ENCODE data around the gene PSMD11.
A peak's percentile ranks its signal among the peaks of the same experiment; 100 is the strongest.

The PSMD11 gene

GRCh38 chr17:32479074-32479617 lies 34.8 kb downstream of the PSMD11 start:
- H3K36me3 Mint-ChIP-seq, result peaks cover 35 to 55% of the 10 kb centered on the region in 2 donors
- H3K4me3 Mint-ChIP-seq, result no peak overlapping the region
- ATAC-seq (replicated peaks) (no peak), DNase-seq (no peak)
- H3K27me3 Mint-ChIP-seq, result no peaks in the 10 kb centered on the region
- peaks cover 1 to 14% of the 10 kb centered on the region in 2 donors for H3K4me1 Mint-ChIP-seq
- H3K27ac Mint-ChIP-seq, result peak overlapping the region; percentile 10
- no peaks in the 10 kb centered on the region for H3K9me3 Mint-ChIP-seq

GRCh38 chr17:32481193-32481592 lies 36.9 kb downstream of the PSMD11 start:
- DNase-seq, result no peak
- Mint-ChIP-seq H3K36me3 (peaks cover 22 to 41% of the 10 kb centered on the region in 2 donors), H3K27me3 (no peaks in the 10 kb centered on the region), H3K4me1 (peaks cover 6 to 17% of the 10 kb centered on the region in 2 donors), H3K9me3 (no peaks in the 10 kb centered on the region), H3K27ac (no peak overlapping the region), H3K4me3 (no peak overlapping the region)
- ATAC-seq (replicated peaks), result no peak

GRCh38 chr17:32482568-32483320 lies 38.4 kb downstream of the PSMD11 start:
- Mint-ChIP-seq H3K36me3 (peaks cover 15 to 32% of the 10 kb centered on the region in 2 donors), H3K27ac (no peak overlapping the region), H3K27me3 (no peaks in the 10 kb centered on the region), H3K4me3 (no peak overlapping the region), H3K4me1 (peaks cover 9 to 21% of the 10 kb centered on the region in 2 donors), H3K9me3 (no peaks in the 10 kb centered on the region)
- no peak for DNase-seq
- ATAC-seq (replicated peaks), result no peak

- no peak overlapping the region for H3K4me3 Mint-ChIP-seq
- H3K27me3 Mint-ChIP-seq, result no peaks in the 10 kb centered on the region
- peaks cover 15 to 29% of the 10 kb centered on the region in 2 donors for H3K4me1 Mint-ChIP-seq
- H3K36me3 Mint-ChIP-seq, result peaks cover 19 to 34% of the 10 kb centered on the region in 2 donors
- H3K27ac Mint-ChIP-seq, result no peak overlapping the region
- ATAC-seq (replicated peaks) (peak; percentile 46 to 51), DNase-seq (no peak)
- H3K9me3 Mint-ChIP-seq, result no peaks in the 10 kb centered on the region
Measured at GRCh38 chr17:32483451-32484019, 39.2 kb downstream of the PSMD11 start.

GRCh38 chr17:32484041-32484461 lies 39.7 kb downstream of the PSMD11 start:
- peaks cover 16 to 34% of the 10 kb centered on the region in 2 donors for H3K4me1 Mint-ChIP-seq
- H3K27me3 Mint-ChIP-seq, result no peaks in the 10 kb centered on the region
- peaks cover 25 to 36% of the 10 kb centered on the region in 2 donors for H3K36me3 Mint-ChIP-seq
- DNase-seq (no peak), ATAC-seq (replicated peaks) (no peak)
- no peak overlapping the region for H3K27ac Mint-ChIP-seq
- H3K9me3 Mint-ChIP-seq, result no peaks in the 10 kb centered on the region
- peak overlapping the region in 1 of 2 donors; percentile 8 for H3K4me3 Mint-ChIP-seq

GRCh38 chr17:32484628-32485027 lies 40.3 kb downstream of the PSMD11 start:
- Mint-ChIP-seq H3K4me1 (peaks cover 22 to 40% of the 10 kb centered on the region in 2 donors), H3K27me3 (no peaks in the 10 kb centered on the region), H3K9me3 (no peaks in the 10 kb centered on the region), H3K27ac (peak overlapping the region; percentile 56), H3K4me3 (no peak overlapping the region), H3K36me3 (peaks cover 23 to 35% of the 10 kb centered on the region in 2 donors)
- DNase-seq (no peak), ATAC-seq (replicated peaks) (no peak)

- no peaks in the 10 kb centered on the region for H3K9me3 Mint-ChIP-seq
- H3K36me3 Mint-ChIP-seq, result peaks cover 22 to 37% of the 10 kb centered on the region in 2 donors
- H3K4me1 Mint-ChIP-seq, result peaks cover 25 to 48% of the 10 kb centered on the region in 2 donors
- H3K4me3 Mint-ChIP-seq, result peak overlapping the region; percentile 75 to 78
- no peaks in the 10 kb centered on the region for H3K27me3 Mint-ChIP-seq
- DNase-seq, result no peak
- ATAC-seq (replicated peaks), result no peak
- H3K27ac Mint-ChIP-seq, result peak overlapping the region; percentile 65
Measured at GRCh38 chr17:32485261-32486110, 41.2 kb downstream of the PSMD11 start.

- H3K4me3 Mint-ChIP-seq, result peak overlapping the region; percentile 75 to 78
- no peaks in the 10 kb centered on the region for H3K9me3 Mint-ChIP-seq
- peaks cover 22 to 37% of the 10 kb centered on the region in 2 donors for H3K36me3 Mint-ChIP-seq
- H3K27me3 Mint-ChIP-seq, result no peaks in the 10 kb centered on the region
- DNase-seq (peak; percentile 43), ATAC-seq (replicated peaks) (peak; percentile 73 to 82)
- peak overlapping the region; percentile 65 for H3K27ac Mint-ChIP-seq
- peaks cover 28 to 54% of the 10 kb centered on the region in 2 donors for H3K4me1 Mint-ChIP-seq
Measured at GRCh38 chr17:32486111-32486700, 41.9 kb downstream of the PSMD11 start.

- peaks cover 20 to 36% of the 10 kb centered on the region in 2 donors for H3K36me3 Mint-ChIP-seq
- H3K27ac Mint-ChIP-seq, result peak within 1 kb of the TSS; percentile 93
- ATAC-seq (replicated peaks) (peak; percentile 69 to 73), DNase-seq (peak; percentile 47)
- peak within 1 kb of the TSS; percentile 87 to 88 for H3K4me3 Mint-ChIP-seq
- H3K27me3 Mint-ChIP-seq, result no peaks in the 10 kb centered on the region
- H3K4me1 Mint-ChIP-seq, result peaks cover 32 to 61% of the 10 kb centered on the region in 2 donors
- H3K9me3 Mint-ChIP-seq, result no peaks in the 10 kb centered on the region
Measured at GRCh38 chr17:32486701-32487472, 42.6 kb downstream of the PSMD11 start, which contains the start of gene CDK5R1. CDK5R1 (plus strand) TSS chr17:32486993; CDS start chr17:32487621, 628 bp downstream.

- ATAC-seq (replicated peaks) (peak; percentile 39 to 44), DNase-seq (no peak)
- H3K4me3 Mint-ChIP-seq, result peak overlapping the region; percentile 87 to 88
- no peaks in the 10 kb centered on the region for H3K27me3 Mint-ChIP-seq
- no peaks in the 10 kb centered on the region for H3K9me3 Mint-ChIP-seq
- H3K4me1 Mint-ChIP-seq, result peaks cover 38 to 63% of the 10 kb centered on the region in 2 donors
- H3K27ac Mint-ChIP-seq, result peak overlapping the region; percentile 93
- H3K36me3 Mint-ChIP-seq, result peaks cover 20 to 36% of the 10 kb centered on the region in 2 donors
Measured at GRCh38 chr17:32487473-32488176, 43.3 kb downstream of the PSMD11 start.

- H3K9me3 Mint-ChIP-seq, result no peaks in the 10 kb centered on the region
- DNase-seq (no peak), ATAC-seq (replicated peaks) (no peak)
- H3K36me3 Mint-ChIP-seq, result peaks cover 22 to 36% of the 10 kb centered on the region in 2 donors
- peak overlapping the region; percentile 87 to 88 for H3K4me3 Mint-ChIP-seq
- H3K27me3 Mint-ChIP-seq, result no peaks in the 10 kb centered on the region
- H3K4me1 Mint-ChIP-seq, result peaks cover 43 to 68% of the 10 kb centered on the region in 2 donors
- peak overlapping the region; percentile 93 for H3K27ac Mint-ChIP-seq
Measured at GRCh38 chr17:32488177-32488542, 43.9 kb downstream of the PSMD11 start.

GRCh38 chr17:32488604-32489180 lies 44.4 kb downstream of the PSMD11 start:
- Mint-ChIP-seq H3K4me1 (peaks cover 46 to 68% of the 10 kb centered on the region in 2 donors), H3K27me3 (no peaks in the 10 kb centered on the region), H3K27ac (no peak overlapping the region), H3K9me3 (no peaks in the 10 kb centered on the region), H3K36me3 (peaks cover 22 to 32% of the 10 kb centered on the region in 2 donors), H3K4me3 (peak overlapping the region; percentile 34 to 88)
- ATAC-seq (replicated peaks), result no peak
- no peak for DNase-seq

All from stimulated activated naive B cell treated with anti-CD40 and anti-IgM and Interleukin-4, amounts not matched to agents 10 μg/mL and 1 μg/mL and 100 μg/mL, for 72 hours (primary cell).